Endothelial cell of umbilical vein (primary cell): ENCODE measurements around the gene PPP1R13B.

Source experiments
- EZH2 ChIP-seq: IDR thresholded peaks from 2 replicates; pipeline ENCODE4 v1.6.1; 2012; ENCODE audit warnings: borderline replicate concordance, low read depth, mild to moderate bottlenecking, moderate library complexity, low read length, inconsistent platforms; ENCODE audit not compliant: severe bottlenecking
- JUN ChIP-seq: IDR thresholded peaks from 2 replicates; pipeline ENCODE4 v1.6.1; 2011; ENCODE audit warnings: borderline replicate concordance, low read depth; ENCODE audit not compliant: insufficient read length, insufficient read depth
- POLR2A ChIP-seq: IDR thresholded peaks from 2 replicates; pipeline ENCODE4 v1.6.1; 2012; ENCODE audit warnings: low read depth, mild to moderate bottlenecking, control low read depth, low read length
- POLR2AphosphoS5 ChIP-seq: IDR thresholded peaks from 2 replicates; pipeline ENCODE4 v1.6.1; 2012; ENCODE audit warnings: low read depth, mild to moderate bottlenecking, control low read depth, low read length, moderate library complexity; ENCODE audit not compliant: insufficient read depth
- TF ChIP-seq, protein P1 (sequence below), 2 donors: IDR thresholded peaks; 1 replicate in 1 of 2; 2 replicates in 1 of 2; pipeline ENCODE4 v1.5.1; 2011; ENCODE audit warnings: low read length in 2 of 2, mild to moderate bottlenecking in 2 of 2, moderate library complexity in 2 of 2, control low read depth in 1 of 2, inconsistent platforms in 1 of 2, low read depth in 1 of 2; ENCODE audit not compliant: insufficient read depth in 1 of 2; ENCODE audit errors: extremely low read depth in 1 of 2
- TF ChIP-seq, protein P2 (sequence below): IDR thresholded peaks from 2 replicates; pipeline ENCODE4 v1.6.1; 2011; ENCODE audit not compliant: insufficient read depth, insufficient read length

DNA sequence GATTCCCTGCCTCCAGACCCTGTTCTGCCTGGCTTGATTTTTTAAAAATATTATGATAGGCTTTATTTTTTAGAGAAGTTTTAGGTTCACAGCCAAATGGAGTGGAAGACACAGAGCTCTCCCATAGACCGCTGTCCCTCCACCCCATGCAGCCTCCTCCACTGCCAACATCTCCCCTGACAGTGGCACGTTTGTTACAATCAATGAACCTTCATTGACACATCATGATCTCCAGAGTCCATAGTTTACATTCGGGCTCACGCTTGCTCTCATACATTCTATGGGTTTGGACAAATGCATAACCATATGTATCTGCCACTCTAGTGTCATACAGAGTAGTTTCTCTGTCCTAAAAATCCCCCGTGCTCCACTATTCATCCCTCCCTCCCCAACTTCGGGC, 15.9 kb upstream of the PPP1R13B start:
- TF ChIP-seq, protein P1, sequence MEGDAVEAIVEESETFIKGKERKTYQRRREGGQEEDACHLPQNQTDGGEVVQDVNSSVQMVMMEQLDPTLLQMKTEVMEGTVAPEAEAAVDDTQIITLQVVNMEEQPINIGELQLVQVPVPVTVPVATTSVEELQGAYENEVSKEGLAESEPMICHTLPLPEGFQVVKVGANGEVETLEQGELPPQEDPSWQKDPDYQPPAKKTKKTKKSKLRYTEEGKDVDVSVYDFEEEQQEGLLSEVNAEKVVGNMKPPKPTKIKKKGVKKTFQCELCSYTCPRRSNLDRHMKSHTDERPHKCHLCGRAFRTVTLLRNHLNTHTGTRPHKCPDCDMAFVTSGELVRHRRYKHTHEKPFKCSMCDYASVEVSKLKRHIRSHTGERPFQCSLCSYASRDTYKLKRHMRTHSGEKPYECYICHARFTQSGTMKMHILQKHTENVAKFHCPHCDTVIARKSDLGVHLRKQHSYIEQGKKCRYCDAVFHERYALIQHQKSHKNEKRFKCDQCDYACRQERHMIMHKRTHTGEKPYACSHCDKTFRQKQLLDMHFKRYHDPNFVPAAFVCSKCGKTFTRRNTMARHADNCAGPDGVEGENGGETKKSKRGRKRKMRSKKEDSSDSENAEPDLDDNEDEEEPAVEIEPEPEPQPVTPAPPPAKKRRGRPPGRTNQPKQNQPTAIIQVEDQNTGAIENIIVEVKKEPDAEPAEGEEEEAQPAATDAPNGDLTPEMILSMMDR (IDR thresholded peaks at IDR 0.05; ENCODE audit: extremely low read depth in 1 of 2, insufficient read depth in 1 of 2, low read depth in 1 of 2, low read length in 2 of 2): no peak
- TF ChIP-seq EZH2: no peak
- no peak for TF ChIP-seq POLR2AphosphoS5
- TF ChIP-seq POLR2A: no peak
- TF ChIP-seq JUN: no peak
- TF ChIP-seq, protein P2, sequence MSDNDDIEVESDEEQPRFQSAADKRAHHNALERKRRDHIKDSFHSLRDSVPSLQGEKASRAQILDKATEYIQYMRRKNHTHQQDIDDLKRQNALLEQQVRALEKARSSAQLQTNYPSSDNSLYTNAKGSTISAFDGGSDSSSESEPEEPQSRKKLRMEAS: no peak
